Stimulated activated CD8-positive, alpha-beta memory T cell treated with anti-CD3 and anti-CD28 coated beads, Interleukin-7, amount 100 ng/mL, for 48 hours (primary cell): ENCODE data around the gene SLC6A19.
"Not testable (repeated sequence)": the region's sequence is repeated elsewhere in the genome, so short reads cannot be mapped to it uniquely, and the experiment has no call there.

Experiments
- DNase-seq, 2 donors: peaks; one replicate each; pipeline ENCODE4 v3.0.0-alpha.2; 2020; ENCODE audit warnings: low read depth in 1 of 2; ENCODE audit errors: extremely low read depth in 1 of 2

SLC6A19 gene

DNA sequence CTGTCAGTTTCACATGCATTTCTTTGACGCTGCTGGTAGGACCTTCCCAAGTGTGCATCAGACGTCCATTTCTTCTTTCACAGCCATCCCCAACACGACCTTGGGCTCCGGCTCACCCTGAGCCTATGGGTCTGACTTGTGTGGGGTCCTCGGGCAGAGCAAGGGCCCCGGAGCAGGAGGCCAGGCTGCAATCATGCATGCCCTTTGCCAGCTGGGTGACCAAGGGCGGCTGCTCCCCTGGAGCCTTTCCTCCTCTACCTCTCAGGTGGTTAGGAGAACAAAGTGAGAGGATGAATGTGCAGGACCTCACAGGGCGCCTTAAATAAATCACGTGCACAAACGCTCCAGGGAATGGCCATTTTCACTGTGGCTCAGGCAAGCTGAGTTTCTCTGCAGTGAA is 60.2 kb downstream of the SLC6A19 start:
- no peak for DNase-seq

DNA sequence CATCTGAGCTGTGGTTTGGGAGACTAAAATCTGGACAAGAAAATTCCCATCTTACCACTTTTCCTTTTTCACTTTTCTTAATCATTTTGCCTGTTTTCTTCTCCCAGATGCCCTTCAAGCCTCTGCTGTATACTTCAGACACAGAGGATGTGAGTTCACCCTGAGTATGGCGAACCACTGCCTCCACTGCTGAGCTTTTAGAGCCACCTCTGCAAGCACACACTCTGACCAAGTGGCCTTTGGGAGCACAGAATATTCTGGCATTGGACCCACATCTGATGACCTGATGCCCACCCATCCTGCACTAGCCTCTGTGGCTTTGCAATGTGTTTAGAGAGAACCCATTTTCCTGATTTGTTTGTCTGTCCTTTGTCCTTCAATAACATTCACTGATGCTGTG is 61.0 kb downstream of the SLC6A19 start:
- no peak for DNase-seq

DNA sequence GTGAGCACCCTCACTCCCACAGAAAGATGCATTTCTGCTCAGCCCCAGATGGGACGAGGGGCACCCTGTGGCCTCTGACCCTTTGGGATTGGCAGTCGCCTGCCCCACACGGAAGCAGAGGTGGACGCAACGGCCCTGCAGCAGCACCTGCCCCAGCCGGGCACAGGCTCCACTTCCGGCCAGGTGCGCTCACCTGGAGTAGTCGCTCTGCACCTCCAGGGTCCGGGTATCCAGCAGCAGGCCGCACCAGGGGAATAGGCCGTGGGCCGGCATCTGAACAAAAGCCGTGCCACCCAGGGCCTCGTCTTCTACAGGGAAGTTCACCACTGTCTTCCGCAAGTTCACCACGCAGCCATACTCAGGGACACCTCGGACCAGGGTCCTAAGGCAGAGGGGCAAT is 62.8 kb downstream of the SLC6A19 start:
- DNase-seq = no peak

DNA sequence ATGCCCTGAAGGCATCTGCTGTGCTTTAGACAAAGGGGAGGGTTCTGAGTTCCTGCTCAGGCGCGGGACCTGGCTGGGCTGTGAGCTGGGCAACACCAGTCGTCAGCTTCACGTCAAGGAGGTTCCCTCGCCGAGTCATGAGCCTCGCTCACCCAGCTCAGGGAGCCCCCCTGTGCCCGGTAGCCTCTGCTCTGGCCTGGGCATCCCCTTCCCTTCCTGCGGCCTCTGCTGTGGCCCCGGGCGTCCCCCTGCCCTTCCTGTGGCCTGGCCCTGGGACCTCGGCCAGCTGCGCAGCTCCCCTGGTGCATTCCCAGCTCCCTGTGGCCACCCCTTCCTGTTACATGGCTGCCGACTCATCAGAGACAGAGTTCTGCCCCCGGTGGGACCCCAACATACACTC is 63.6 kb downstream of the SLC6A19 start:
- DNase-seq = no peak

DNA sequence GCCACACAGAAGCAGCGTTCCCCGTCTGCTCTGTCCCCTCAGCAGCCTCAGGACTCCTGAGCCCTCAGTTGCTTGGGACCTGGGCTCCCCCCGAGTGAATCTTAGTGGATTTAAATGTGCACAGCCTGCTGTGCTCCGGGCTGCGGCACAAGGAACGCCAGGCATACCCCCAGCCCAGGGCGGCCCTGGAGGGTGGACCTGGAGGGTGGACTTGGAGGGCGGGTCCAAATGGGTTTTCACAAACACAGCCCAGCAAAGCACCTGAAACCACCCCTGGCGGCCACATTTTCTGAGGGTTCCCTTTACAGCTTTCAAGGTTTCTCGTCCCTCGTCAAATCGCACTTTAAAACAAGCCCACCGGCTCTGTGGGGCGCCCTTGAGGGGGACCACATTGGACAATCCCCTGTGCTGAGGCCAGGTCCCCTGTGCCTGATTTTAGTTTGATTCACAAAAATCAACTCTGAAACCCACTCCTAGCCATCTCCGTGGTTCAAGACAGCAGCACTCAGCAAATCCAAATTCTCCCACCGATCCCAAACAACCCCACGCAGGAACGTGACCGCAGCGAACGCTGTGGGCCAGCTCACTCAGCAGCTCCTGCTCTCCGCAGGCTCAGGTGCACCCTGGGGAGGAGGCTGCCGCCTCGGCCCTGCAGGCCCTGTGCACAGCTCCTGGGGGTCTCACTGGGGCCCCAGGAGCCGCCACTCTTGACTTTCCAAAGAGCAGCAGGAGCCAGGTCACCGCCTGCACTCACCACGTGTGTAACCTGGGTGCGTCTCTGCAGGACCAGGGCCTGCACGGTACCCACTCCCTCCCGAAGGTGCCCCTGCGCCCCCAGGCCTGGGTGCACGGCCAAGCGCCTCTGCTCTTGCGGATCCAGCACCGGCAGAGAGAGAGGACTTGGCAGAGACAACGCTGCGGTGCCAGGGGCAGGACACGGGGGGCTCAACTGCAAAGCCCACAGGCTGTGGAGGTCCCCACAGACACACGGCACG is 64.4 kb downstream of the SLC6A19 start:
- DNase-seq = no peak

DNA sequence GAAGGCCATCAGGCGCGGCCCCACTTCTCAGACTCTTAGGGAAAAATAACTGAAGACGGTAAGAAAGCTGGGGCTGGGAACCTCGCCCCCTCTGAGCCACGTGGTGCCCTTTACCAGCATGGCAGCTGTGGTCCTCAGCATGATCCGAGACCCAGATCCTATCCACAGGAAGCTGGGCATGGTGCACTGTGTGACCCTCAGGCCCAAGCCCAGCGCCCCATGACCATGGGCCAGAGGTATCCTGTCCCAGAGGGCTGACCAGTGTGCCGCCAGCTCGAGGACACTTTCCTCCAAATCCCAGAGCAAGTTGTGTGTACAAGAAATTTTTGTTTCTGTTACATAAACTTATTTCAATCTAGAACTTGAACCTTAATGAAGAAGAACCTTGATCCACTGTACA is 65.4 kb downstream of the SLC6A19 start:
- no peak for DNase-seq

DNA sequence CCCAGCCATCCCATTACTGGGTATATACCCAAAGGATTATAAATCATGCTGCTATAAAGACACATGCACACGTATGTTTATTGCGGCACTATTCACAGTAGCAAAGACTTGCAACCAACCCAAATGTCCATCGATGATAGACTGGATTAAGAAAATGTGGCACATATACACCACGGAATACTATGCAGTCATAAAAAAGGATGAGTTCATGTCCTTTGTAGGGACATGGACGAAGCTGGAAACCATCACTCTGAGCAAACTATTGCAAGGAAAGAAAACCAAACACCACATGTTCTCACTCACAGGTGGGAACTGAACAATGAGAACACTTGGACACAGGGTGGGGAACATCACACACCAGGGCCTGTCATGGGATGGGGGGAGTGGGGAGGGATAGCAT is 66.1 kb downstream of the SLC6A19 start:
- DNase-seq = not testable (repeated sequence)

DNA sequence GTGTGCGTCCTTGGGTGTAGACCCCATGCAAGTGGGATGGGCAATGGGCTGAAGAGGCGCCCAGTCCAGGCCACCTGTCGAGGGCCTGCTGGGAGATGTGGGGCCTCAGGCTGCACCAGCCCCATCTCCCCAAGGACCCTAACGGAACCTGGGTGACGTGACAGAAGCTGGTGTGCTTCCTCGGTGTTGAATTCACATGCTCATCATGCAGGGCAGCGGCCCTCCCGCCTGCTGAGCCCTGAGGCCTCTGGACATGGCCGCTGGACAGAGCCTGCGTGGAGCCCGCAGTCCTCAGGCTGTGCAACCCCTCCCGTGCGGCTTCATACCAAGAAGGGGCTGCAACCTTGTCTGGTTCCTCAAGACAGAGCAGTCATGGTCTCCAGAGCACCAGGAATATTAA is 66.7 kb downstream of the SLC6A19 start:
- DNase-seq = no peak

DNA sequence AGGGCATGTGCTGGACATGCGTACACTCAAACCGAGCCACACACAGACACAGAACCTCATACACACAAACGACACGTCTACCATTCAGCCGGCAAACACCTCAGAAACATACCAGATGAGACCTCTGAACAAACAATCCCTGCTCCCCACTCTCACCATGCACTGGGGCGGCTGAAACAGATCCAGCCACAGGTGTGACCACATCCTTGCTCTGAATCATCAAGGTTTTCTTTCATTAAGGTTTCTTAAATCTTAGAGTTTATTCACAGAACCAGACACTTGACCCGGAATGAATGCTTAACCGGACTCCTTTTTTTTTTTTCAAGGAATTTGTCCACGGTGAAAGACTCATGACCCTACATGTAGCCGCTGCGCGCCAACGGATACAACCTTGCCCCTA is 67.3 kb downstream of the SLC6A19 start:
- peak; percentile 21 to 33 for DNase-seq

DNA sequence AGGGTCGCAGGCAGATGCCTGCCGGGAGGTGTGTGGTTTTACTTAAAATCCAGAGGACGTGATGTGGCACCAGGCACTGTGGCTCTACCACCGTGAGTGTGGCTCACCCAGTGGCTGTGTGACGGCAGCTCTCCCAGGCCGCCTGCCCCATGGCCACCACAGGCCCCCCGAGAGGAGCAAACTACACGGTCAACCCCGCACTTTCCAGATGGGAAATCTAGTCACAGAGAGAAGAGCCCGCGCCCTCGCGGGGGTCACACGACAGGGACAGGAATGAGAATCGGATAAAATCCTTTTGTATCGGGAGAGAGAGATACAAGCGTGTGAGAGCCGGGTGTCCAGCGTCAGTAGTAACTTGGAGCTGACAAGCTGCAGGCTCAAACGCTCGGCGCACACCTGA is 69.0 kb downstream of the SLC6A19 start:
- no peak for DNase-seq

DNA sequence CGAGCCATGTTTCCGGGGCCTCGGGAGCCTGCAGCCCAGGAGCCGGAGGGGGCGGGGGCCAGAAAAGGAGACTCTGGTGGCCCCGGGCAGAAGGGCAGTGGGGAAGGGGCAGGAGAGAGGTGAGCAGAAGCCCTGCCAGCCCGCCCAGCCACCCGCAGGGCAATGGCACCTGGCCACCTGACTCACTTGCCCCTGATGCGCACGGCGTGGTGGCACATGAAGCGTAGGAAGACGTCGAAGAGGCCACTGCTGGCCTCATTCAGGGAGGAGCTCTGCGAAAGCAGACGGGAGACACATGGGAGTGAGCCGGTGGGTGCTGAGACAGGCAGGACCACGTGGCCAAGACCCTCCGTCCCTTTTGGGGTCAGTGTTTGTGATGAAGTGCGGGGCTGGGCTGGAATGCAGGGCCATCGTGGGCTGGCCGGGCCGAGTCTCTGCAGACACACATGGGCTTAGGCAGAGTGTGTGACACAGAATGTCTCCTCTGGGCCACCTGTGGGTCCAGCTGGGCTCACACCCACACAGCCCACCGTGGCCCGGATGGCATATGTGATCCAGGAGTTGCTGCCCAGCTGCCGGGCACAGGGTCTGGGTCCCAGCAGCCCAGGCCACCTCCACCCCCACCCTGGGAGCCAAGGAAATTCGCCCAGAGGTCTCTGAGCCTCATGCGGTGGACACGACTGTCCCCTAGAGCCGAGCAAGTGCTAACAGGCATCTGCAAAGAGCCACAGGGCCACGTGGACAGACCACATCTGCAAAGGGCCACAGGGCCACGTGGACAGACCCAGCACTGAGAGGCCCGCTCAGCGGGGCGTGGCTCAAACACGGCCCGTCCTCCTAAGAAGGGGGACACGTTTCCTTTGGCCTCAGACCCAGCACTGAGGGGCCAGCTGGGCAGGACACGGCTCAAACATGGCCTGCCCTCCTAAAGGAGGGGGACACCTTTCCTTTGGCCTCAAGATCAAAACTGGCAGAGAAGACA is 69.8 kb downstream of the SLC6A19 start:
- no peak for DNase-seq

DNA sequence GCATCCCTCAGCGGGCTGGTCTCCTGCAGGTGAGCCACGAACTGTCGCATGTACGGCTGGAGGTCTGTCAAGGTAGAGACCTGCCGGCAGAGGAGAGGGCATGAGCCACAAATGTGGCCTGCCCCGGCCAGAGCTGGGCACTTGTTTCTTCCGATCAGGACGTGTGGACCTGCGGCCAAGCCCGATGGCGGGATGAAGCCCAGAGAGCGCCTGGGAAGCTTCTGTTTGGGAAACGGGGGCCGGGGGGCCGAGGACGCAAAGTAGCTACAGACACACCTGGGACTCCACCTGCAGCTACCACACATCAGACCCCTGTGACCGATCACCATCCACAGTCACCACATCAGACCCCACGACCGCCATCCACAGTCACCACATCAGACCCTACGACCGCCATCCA is 70.8 kb downstream of the SLC6A19 start:
- DNase-seq = no peak

DNA sequence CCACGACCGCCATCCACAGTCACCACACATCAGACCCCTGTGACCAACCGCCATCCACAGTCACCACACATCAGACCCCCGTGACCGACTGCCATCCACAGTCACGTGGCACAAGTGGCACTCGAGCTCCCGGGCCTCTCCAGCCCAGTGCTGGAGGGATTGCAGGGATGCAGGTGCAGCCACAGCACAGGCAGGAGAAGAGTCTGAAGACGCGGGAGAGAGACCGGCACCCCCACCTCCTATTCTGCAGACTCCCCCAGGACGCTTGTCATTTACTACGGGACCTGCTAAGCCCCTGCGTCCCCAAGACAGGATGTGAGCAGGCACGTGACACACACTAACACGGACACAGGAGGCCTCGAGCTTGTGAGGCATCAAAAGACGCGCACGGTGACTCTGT is 72.3 kb downstream of the SLC6A19 start:
- no peak for DNase-seq

DNA sequence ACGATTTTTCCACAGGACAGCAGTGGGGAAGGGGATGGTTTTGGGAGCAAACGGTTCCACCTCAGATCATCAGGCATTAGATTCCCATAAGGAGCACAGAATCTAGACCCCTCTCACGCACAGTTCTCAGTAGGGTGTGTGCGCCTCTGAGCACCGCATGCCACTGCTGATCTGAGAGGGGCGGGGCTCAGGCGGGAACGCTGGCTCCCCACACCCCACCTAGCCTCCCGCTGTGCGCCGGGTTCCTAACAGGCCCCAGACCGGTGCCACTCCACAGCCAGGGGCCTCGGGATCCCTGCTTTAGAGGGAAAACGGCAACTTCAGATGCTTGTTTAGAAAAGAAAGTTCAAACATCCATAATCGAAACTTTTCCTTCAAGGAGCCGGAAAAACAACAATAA is 73.1 kb downstream of the SLC6A19 start:
- no peak for DNase-seq
